Measurements from ENCODE around the gene S1PR4.
"Not testable (repeated sequence)": the region's sequence is repeated elsewhere in the genome, so short reads cannot be mapped to it uniquely, and the experiment has no call there.

Gene S1PR4

DNA sequence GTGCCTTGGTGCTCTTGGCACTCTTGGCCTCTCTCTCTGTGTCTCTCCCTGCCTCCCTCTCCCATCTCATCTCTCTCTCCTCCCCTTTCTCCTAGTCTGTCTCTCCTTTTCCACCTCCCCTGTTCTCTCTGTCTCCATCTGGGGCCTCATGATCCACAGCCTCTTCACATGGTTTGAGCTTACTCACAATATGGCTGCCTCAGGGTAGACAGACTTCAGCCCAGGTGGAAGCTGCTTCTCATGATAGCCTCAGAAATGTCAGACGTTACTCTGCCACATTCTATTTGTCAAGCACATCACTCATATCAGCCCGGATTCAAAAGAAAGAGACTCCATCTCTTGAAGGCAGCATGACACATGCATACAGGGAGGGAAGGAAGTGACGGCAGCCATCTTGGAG lies 18.4 kb upstream of the S1PR4 start:
- Mint-ChIP-seq H3K4me1 (peaks cover 11% of the 10 kb centered on the region), H3K27ac (no peak overlapping the region)

DNA sequence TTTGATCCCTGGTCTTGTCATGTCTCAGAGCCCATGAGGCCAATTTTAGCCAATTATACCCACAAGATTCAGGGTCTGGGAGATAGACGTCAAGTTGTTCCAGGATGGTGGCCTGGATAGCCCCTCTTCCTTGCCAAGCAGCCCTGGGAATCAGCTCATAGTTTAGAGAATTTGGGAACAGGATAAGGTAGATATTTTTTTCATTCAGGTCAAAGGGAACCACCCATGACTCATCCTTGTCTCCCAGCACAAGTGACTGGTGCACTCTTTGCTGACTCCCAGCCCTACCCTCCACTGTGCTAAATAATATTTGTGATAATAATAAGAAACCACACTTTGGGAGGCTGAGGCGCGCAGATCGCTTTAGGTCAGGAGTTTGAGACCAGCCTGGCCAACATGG lies 17.1 kb upstream of the S1PR4 start:
- Mint-ChIP-seq H3K27ac (no peak overlapping the region), H3K9me3 (peaks cover 3% of the 10 kb centered on the region), H3K4me1 (peaks cover 10% of the 10 kb centered on the region), H3K4me3 (no peak overlapping the region), H3K36me3 (peaks cover 2% of the 10 kb centered on the region), H3K27me3 (no peaks in the 10 kb centered on the region)
- ATAC-seq (ENCODE audit: low read depth) (no peak), DNase-seq (ENCODE audit: low spot score in 2 of 2) (no peak)

More for the DNA sequence above, 18.4 kb upstream of the S1PR4 start:
- peaks cover 3% of the 10 kb centered on the region for H3K9me3 Mint-ChIP-seq
- ATAC-seq (ENCODE audit: low read depth) (no peak), DNase-seq (ENCODE audit: low spot score in 2 of 2) (no peak)
- peaks cover 2% of the 10 kb centered on the region for H3K36me3 Mint-ChIP-seq
- H3K4me3 Mint-ChIP-seq: no peak overlapping the region
- H3K27me3 Mint-ChIP-seq: no peaks in the 10 kb centered on the region

DNA sequence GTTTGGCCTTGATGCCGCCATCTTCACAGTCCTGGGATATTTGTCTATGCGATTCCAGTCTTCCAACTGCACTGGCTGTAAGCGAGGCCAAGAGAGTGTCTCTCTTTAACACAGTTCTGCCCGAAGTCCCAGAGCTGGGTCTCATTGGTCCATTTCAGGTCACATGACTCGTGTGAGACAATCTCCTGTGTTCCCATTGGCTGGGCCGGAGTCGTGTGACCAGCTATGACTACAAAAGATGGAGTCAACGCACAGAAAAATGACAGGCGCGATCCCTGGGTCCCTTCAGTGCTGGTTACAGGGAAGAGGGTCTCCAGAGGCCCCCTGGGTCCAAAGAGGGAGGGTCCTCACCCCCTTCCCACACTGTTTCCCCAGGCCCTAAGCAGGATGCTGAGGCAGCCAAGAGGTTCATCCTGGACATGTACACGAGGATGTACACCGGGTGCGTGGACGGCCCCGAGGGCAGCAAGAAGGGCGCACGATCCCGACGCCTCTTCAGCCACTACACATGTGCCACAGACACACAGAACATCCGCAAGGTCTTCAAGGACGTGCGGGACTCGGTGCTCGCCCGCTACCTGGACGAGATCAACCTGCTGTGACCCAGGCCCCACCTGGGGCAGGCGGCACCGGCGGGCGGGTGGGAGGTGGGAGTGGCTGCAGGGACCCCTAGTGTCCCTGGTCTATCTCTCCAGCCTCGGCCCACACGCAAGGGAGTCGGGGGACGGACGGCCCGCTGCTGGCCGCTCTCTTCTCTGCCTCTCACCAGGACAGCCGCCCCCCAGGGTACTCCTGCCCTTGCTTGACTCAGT lies 15.9 kb upstream of the S1PR4 start:
- H3K27me3 Mint-ChIP-seq: no peaks in the 10 kb centered on the region
- ATAC-seq (ENCODE audit: low read depth): no peak
- peaks cover 3% of the 10 kb centered on the region for H3K9me3 Mint-ChIP-seq
- H3K4me1 Mint-ChIP-seq: peaks cover 10% of the 10 kb centered on the region
- H3K4me3 Mint-ChIP-seq: no peak overlapping the region
- no peak overlapping the region for H3K27ac Mint-ChIP-seq
- H3K36me3 Mint-ChIP-seq: peaks cover 2% of the 10 kb centered on the region
- no peak for DNase-seq (ENCODE audit: low spot score in 2 of 2)

DNA sequence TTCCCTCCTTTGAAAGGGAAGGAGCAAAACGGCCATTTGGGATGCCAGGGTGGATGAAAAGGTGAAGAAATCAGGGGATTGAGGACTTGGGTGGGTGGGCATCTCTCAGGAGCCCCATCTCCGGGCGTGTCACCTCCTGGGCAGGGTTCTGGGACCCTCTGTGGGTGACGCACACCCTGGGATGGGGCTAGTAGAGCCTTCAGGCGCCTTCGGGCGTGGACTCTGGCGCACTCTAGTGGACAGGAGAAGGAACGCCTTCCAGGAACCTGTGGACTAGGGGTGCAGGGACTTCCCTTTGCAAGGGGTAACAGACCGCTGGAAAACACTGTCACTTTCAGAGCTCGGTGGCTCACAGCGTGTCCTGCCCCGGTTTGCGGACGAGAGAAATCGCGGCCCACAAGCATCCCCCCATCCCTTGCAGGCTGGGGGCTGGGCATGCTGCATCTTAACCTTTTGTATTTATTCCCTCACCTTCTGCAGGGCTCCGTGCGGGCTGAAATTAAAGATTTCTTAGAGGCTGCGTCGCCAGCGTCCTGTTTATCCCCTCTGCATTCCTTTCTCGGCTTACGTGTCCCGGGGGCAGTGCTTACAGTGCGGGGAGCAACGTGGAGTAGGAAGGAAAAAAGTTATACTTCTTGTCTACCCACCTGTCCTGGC lies 15.2 kb upstream of the S1PR4 start:
- Mint-ChIP-seq H3K4me1 (peaks cover 10% of the 10 kb centered on the region), H3K27ac (no peak overlapping the region), H3K4me3 (no peak overlapping the region), H3K27me3 (no peaks in the 10 kb centered on the region), H3K9me3 (peaks cover 3% of the 10 kb centered on the region), H3K36me3 (peaks cover 2% of the 10 kb centered on the region)
- DNase-seq (ENCODE audit: low spot score in 2 of 2) (peak; percentile 74 to 75), ATAC-seq (ENCODE audit: low read depth) (peak; percentile 93)

DNA sequence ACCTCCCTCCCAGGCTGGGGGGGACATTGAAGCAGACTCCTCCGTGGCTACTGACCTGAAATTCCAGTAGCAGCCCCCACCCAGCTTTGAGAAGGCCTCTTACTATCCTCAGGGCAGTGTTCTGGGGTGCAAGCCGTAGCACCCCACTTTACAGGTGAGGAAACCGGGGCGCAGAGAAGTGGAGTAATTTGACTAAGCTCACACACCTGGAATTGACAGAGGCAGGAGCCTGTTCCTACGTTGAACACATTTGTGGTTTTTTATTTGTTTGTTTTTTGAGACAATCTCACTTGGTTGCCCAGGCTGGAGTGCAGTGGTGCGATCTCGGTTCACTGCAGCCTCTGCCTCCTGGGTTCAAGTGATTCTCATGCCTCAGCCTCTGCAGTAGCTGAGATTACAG lies 14.6 kb upstream of the S1PR4 start:
- peaks cover 10% of the 10 kb centered on the region for H3K4me1 Mint-ChIP-seq

DNA sequence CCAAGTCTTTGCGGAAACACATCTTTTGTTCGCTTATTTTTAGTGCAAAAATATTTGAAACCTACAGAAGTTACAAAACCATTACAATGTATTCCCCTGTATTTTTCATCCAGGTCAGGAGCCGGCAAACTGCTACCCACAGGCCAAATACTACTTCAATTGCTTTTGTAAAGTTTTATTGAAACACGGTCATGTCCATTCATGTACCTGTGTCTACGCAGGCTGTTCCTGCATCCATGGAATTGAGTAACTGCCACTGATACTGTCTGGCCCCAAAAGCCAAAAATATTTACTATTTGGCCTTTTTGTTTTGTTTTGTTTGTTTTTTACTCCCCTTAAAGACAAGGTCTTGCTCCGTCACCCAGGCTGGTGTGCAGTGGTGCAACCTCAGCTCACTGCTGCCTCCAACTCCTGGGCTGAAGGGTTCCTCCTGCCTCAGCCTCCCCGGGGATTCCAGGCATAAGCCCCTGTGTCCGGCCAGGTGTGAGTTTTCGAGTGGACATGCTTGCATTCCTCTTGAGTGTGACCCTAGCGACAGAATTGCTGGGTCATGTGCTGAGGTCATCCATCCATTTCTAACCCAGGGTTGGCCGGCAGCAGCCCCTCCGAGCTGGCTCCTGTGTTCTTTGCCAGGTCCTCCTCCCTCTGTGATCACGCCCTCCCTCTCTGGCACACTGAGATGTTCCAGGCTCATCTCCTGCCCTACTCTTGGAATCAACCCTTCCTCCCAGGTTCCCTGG lies 10.9 kb upstream of the S1PR4 start:
- Mint-ChIP-seq H3K4me3 (no peak overlapping the region), H3K4me1 (peaks cover 25% of the 10 kb centered on the region), H3K36me3 (no peaks in the 10 kb centered on the region), H3K27ac (no peak overlapping the region), H3K9me3 (no peaks in the 10 kb centered on the region), H3K27me3 (no peaks in the 10 kb centered on the region)
- ATAC-seq (ENCODE audit: low read depth) (no peak), DNase-seq (ENCODE audit: low spot score in 2 of 2) (no peak)

More for the DNA sequence above, 14.6 kb upstream of the S1PR4 start:
- Mint-ChIP-seq H3K9me3 (peaks cover 3% of the 10 kb centered on the region), H3K4me3 (no peak overlapping the region), H3K27ac (no peak overlapping the region), H3K27me3 (no peaks in the 10 kb centered on the region), H3K36me3 (peaks cover 2% of the 10 kb centered on the region)
- DNase-seq (ENCODE audit: low spot score in 2 of 2) (no peak), ATAC-seq (ENCODE audit: low read depth) (no peak)

DNA sequence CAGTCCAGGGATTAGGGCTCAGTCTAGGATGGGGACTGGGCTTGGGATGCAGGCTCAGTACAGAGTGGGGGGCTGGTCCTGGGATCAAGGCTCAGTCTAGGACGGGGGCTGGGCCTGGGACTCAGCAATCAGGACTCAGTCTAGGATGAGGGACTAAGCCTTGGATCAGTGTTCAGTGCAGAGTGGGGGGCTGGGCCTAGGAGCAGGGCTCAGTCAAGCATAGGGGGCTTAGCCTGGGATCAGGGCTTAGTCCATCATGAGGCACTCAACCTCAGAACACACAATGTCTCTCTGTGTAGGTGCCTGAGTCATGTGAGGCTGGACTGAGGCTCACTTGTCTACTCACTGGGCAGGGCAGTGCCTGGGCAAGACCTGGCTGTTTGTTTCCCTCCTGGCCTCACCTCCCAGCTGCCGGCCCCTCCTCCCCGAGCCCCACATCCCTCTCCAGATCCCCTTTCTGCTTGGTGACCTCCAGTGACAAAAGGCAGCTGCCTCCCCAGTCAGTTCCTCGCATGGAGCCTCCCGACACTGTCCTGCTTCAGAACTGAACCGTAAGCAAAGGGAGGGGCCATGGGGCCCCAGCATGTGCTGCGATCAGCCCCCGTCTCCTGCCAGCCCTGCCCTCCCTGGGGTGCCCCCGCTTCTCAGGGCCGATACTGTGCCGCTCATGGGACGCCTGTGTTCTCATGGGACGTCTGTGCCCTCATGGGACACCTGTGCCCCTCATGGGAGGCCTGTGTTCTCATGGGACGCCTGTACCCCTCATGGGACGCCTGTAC lies 6.5 kb upstream of the S1PR4 start:
- peak overlapping the region; percentile 25 for H3K4me3 Mint-ChIP-seq
- peak in 1 of 2 donors; percentile 74 for DNase-seq (ENCODE audit: low spot score in 2 of 2)
- no peaks in the 10 kb centered on the region for H3K36me3 Mint-ChIP-seq
- H3K9me3 Mint-ChIP-seq: peaks cover 2% of the 10 kb centered on the region
- peak; percentile 81 for ATAC-seq (ENCODE audit: low read depth)
- H3K27ac Mint-ChIP-seq: peak overlapping the region; percentile 90
- H3K4me1 Mint-ChIP-seq: peaks cover 28% of the 10 kb centered on the region
- H3K27me3 Mint-ChIP-seq: no peaks in the 10 kb centered on the region

DNA sequence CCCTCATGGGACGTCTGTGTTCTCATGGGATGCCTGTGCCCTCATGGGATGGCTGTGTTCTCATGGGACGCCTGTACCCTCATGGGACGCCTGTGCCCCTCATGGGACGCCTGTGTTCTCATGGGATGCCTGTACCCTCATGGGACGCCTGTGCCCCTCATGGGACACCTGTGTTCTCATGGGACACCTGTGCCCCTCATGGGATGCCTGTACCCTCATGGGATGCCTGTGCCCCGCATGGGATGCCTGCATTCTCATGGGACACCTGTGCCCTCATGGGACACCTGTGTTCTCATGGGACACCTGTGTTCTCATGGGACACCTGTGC lies 5.9 kb upstream of the S1PR4 start:
- not testable (repeated sequence) for ATAC-seq (ENCODE audit: low read depth); H3K36me3 Mint-ChIP-seq; H3K9me3 Mint-ChIP-seq; H3K27me3 Mint-ChIP-seq
- peak; percentile 75 to 77 for DNase-seq (ENCODE audit: low spot score in 2 of 2)
- Mint-ChIP-seq H3K4me1 (peaks cover 30% of the 10 kb centered on the region), H3K27ac (peak overlapping the region; percentile 90), H3K4me3 (peak overlapping the region; percentile 25)

DNA sequence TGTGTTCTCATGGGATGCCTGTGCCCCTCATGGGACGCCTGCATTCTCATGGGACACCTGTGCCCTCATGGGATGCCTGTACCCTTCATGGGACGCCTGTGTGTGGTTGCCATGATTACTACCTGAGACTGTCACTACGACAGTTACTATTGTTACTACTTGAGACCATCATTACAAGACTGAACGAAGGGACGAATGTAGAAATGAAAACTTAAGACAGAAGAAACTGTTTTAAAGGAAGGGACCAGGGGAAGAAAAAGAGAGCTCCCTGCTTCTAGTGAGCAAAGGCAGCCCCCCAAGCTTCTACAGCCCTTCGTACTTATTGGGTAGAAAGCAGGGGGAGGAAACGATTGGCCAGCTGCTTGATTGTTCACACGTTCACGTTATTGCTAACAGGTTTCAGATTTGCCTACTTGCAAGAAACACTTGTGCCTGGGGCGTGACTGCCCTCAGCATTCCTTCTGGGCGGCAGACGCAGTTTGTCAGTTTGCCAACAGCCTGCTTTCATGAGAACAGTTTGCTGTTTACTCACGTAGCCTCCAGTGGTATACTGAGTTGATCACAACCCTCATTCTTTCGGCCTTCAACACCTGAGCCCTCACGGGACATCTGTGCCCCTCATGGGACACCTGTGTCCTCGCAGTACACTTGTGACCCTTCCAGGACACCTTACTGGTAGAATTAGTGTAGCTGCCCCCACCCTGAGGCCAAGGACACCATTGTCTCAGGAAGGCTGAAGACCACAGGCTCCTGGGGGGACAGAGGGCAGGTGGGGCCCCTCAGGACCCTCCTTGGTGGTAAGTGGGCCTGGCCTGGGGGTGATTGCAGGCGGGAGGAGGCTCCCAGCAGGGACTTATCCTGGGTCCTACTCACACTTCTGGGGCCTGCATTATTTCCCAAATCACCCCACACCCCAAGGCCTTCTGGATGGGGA lies 2.5 kb upstream of the S1PR4 start:
- ATAC-seq (ENCODE audit: low read depth): peak; percentile 18
- Mint-ChIP-seq H3K36me3 (peaks cover 13% of the 10 kb centered on the region), H3K27ac (peak overlapping the region; percentile 95), H3K4me1 (peaks cover 29% of the 10 kb centered on the region), H3K27me3 (no peaks in the 10 kb centered on the region), H3K9me3 (peaks cover 2% of the 10 kb centered on the region), H3K4me3 (peak overlapping the region; percentile 35)
- DNase-seq (ENCODE audit: low spot score in 2 of 2): peak; percentile 44 to 50

DNA sequence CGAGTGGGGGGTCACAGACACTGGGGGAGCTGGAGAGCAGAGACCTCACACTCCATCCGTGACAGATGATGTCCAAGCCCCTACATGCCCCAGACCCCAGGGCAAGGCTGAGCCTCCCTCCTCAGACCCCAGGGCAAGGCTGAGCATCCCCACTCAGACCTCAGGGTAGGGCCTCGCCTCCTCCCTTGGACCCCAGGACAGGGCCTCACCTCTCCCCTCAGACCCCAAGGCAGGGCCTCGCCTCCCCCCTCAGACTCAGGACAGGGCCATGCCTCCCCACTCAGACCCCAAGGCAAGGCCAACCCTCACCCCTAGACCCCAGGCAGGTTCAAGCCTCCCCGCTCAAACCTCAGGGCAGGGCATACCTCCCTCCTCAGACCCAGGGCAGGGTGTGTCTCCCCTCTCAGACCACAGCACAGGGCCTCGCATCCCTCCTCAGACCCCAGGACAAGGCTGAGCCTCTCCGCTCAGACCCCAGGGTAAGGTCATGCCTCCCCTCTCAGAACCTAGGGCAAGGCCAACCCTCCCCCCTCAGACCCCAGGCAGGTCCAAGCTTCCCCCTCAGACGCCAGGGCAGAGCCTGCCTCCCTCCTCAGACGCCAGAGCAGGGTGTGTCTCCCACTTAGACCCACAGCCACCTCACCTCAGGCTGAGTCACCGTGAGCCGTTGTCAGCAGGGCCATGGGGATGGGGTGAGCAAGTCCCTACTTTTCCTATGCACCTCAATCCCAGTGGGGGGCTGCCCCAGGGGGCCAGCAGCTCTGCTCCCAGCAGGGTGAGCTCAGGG lies 1.7 kb upstream of the S1PR4 start:
- H3K9me3 Mint-ChIP-seq: peaks cover 2% of the 10 kb centered on the region
- H3K27me3 Mint-ChIP-seq: no peaks in the 10 kb centered on the region
- H3K36me3 Mint-ChIP-seq: peaks cover 13% of the 10 kb centered on the region
- peaks cover 25% of the 10 kb centered on the region for H3K4me1 Mint-ChIP-seq
- DNase-seq (ENCODE audit: low spot score in 2 of 2) (peak in 1 of 2 donors; percentile 42), ATAC-seq (ENCODE audit: low read depth) (no peak)
- peak overlapping the region; percentile 27 for H3K4me3 Mint-ChIP-seq
- H3K27ac Mint-ChIP-seq: peak overlapping the region; percentile 95

DNA sequence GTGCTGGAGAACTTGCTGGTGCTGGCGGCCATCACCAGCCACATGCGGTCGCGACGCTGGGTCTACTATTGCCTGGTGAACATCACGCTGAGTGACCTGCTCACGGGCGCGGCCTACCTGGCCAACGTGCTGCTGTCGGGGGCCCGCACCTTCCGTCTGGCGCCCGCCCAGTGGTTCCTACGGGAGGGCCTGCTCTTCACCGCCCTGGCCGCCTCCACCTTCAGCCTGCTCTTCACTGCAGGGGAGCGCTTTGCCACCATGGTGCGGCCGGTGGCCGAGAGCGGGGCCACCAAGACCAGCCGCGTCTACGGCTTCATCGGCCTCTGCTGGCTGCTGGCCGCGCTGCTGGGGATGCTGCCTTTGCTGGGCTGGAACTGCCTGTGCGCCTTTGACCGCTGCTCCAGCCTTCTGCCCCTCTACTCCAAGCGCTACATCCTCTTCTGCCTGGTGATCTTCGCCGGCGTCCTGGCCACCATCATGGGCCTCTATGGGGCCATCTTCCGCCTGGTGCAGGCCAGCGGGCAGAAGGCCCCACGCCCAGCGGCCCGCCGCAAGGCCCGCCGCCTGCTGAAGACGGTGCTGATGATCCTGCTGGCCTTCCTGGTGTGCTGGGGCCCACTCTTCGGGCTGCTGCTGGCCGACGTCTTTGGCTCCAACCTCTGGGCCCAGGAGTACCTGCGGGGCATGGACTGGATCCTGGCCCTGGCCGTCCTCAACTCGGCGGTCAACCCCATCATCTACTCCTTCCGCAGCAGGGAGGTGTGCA lies 587 bp downstream of the S1PR4 start:
- Mint-ChIP-seq H3K4me3 (peak overlapping the region; percentile 99), H3K9me3 (peaks cover 2% of the 10 kb centered on the region), H3K27ac (peak overlapping the region; percentile 92), H3K36me3 (peaks cover 18% of the 10 kb centered on the region), H3K27me3 (no peaks in the 10 kb centered on the region), H3K4me1 (peaks cover 29% of the 10 kb centered on the region)
- ATAC-seq (ENCODE audit: low read depth): peak; percentile 8
- no peak for DNase-seq (ENCODE audit: low spot score in 2 of 2)

Measured in memory B cell (primary cell).